DOHH2 (cell line): Measurements from ENCODE around the gene HTR7.
A peak's percentile ranks its signal among the peaks of the same experiment; 100 is the strongest.
"Not testable (repeated sequence)": the region's sequence is repeated elsewhere in the genome, so short reads cannot be mapped to it uniquely, and the experiment has no call there.

Experiments used
- H3F3A ChIP-seq: fragments of 200-600 bp; sonication (generic), shearing (Covaris generic); 2 replicates; pipeline ENCODE4 v1.6.0; 2016; ENCODE audit warnings: antibody characterized with exemption, mild to moderate bottlenecking; ENCODE audit not compliant: control insufficient read depth, insufficient read depth
- H3K27ac ChIP-seq: fragments of 200-600 bp; sonication (generic); 2 replicates; pipeline ENCODE4 v1.5.1; 2014; ENCODE audit warnings: low read depth, mild to moderate bottlenecking, low read length, moderate library complexity
- H3K27me3 ChIP-seq: fragments of 200-600 bp; sonication (generic); 2 replicates; pipeline ENCODE4 v1.6.1; 2014; ENCODE audit warnings: mild to moderate bottlenecking, low read length, mixed read lengths; ENCODE audit not compliant: control insufficient read depth
- H3K36me3 ChIP-seq: fragments of 200-600 bp; sonication (generic); 2 replicates; pipeline ENCODE4 v1.6.1; 2014; ENCODE audit warnings: mild to moderate bottlenecking, low read length, moderate library complexity, mixed read lengths; ENCODE audit not compliant: control insufficient read depth
- H3K4me1 ChIP-seq: fragments of 200-600 bp; sonication (generic); 2 replicates; pipeline ENCODE4 v1.6.1; 2014; ENCODE audit warnings: mild to moderate bottlenecking, low read length, mixed read lengths; ENCODE audit not compliant: control insufficient read depth
- H3K4me2 ChIP-seq: fragments of 200-600 bp; sonication (generic); 2 replicates; pipeline ENCODE4 v1.6.0; 2014; ENCODE audit warnings: mild to moderate bottlenecking, low read length, moderate library complexity
- H3K4me3 ChIP-seq: fragments of 200-600 bp; sonication (generic); 2 replicates; pipeline ENCODE4 v1.5.1; 2014; ENCODE audit warnings: mild to moderate bottlenecking, low read length, mixed read lengths
- H3K79me2 ChIP-seq: fragments of 200-600 bp; sonication (generic); 2 replicates; pipeline ENCODE4 v1.6.1; 2014; ENCODE audit warnings: mild to moderate bottlenecking, low read length, mixed read lengths; ENCODE audit not compliant: control insufficient read depth
- H3K9me2 ChIP-seq: fragments of 200-600 bp; sonication (generic); replicated peaks from 2 replicates; pipeline ENCODE4 v1.6.1; 2014; ENCODE audit warnings: mild to moderate bottlenecking, low read length, mixed read lengths; ENCODE audit not compliant: control insufficient read depth
- H3K9me3 ChIP-seq: fragments of 200-600 bp; sonication (generic); 2 replicates; pipeline ENCODE4 v1.6.1; 2014; ENCODE audit warnings: antibody characterized with exemption, low read length, mixed read lengths; ENCODE audit not compliant: control insufficient read depth, insufficient read depth
- H4K20me1 ChIP-seq: fragments of 200-600 bp; sonication (generic); 2 replicates; pipeline ENCODE4 v1.6.0; 2014; ENCODE audit warnings: low read depth, mild to moderate bottlenecking, antibody characterized with exemption, low read length, moderate library complexity; ENCODE audit not compliant: control insufficient read depth, insufficient read depth
- CTCF ChIP-seq: fragments of 200-600 bp; sonication (generic); IDR thresholded peaks from one replicate; pipeline ENCODE4 v1.5.1; 2014; ENCODE audit warnings: antibody characterized with exemption, mild to moderate bottlenecking, low read depth, low read length; ENCODE audit not compliant: poor library complexity, severe bottlenecking
- EZH2phosphoT487 ChIP-seq: fragments of 200-600 bp; sonication (generic); IDR thresholded peaks from 2 replicates; pipeline ENCODE4 v1.6.1; 2017; ENCODE audit warnings: borderline replicate concordance, mild to moderate bottlenecking, antibody characterized with exemption, low read length, moderate library complexity, mixed read lengths

The HTR7 gene

GRCh38 chr10:90857635-90858460, at the start of gene HTR7:
HTR7 (minus strand) TSS chr10:90858039; CDS start chr10:90857671, 368 bp downstream.
- Histone ChIP-seq H3F3A (no peaks in the 10 kb centered on the region), H3K79me2 (no peaks in the 10 kb centered on the region), H3K27me3 (peaks cover 58% of the 10 kb centered on the region), H3K9me2 (no peaks in the 10 kb centered on the region), H3K4me2 (peak within 1 kb of the TSS; percentile 64), H3K4me1 (peaks cover 7% of the 10 kb centered on the region), H4K20me1 (no peaks in the 10 kb centered on the region), H3K27ac (no peak within 1 kb of the TSS), H3K4me3 (peak within 1 kb of the TSS; percentile 54), H3K36me3 (no peaks in the 10 kb centered on the region), H3K9me3 (no peaks in the 10 kb centered on the region)
- TF ChIP-seq EZH2phosphoT487 (no peak; the same call in 1 of the 2 replicates), CTCF (peak; percentile 49)

- no peak overlapping the region for H3K4me2 ChIP-seq
- H3K27me3 ChIP-seq, result no peaks in the 10 kb centered on the region
- H3K4me1 ChIP-seq, result peaks cover under 1% of the 10 kb centered on the region
- no peaks in the 10 kb centered on the region for H3F3A ChIP-seq
- H3K4me3 ChIP-seq, result no peak overlapping the region
- TF ChIP-seq EZH2phosphoT487, result no peak
- no peak for TF ChIP-seq CTCF
- H3K9me3 ChIP-seq, result no peaks in the 10 kb centered on the region
- no peak overlapping the region for H3K27ac ChIP-seq
- H4K20me1 ChIP-seq, result no peaks in the 10 kb centered on the region
- no peaks in the 10 kb centered on the region for H3K79me2 ChIP-seq
- peaks cover 22% of the 10 kb centered on the region for H3K36me3 ChIP-seq
- H3K9me2 ChIP-seq, result no peaks in the 10 kb centered on the region
These were observed 48.8 kb upstream of the HTR7 start for GRCh38 chr10:90906596-90906995.

- H3K27me3 ChIP-seq, result no peaks in the 10 kb centered on the region
- no peaks in the 10 kb centered on the region for H3K79me2 ChIP-seq
- peaks cover 27% of the 10 kb centered on the region for H3K36me3 ChIP-seq
- H4K20me1 ChIP-seq, result no peaks in the 10 kb centered on the region
- H3K27ac ChIP-seq, result no peak overlapping the region
- no peaks in the 10 kb centered on the region for H3F3A ChIP-seq
- no peaks in the 10 kb centered on the region for H3K9me2 ChIP-seq
- no peaks in the 10 kb centered on the region for H3K9me3 ChIP-seq
- H3K4me1 ChIP-seq, result no peaks in the 10 kb centered on the region
- no peak overlapping the region for H3K4me2 ChIP-seq
- TF ChIP-seq CTCF (no peak), EZH2phosphoT487 (no peak)
- no peak overlapping the region for H3K4me3 ChIP-seq
These were observed 48.1 kb upstream of the HTR7 start for GRCh38 chr10:90905925-90906324.

GRCh38 chr10:90896916-90897315, 39.1 kb upstream of the HTR7 start:
- H3K27ac ChIP-seq, H3K9me3 ChIP-seq, H3K4me1 ChIP-seq, H3F3A ChIP-seq, H3K4me2 ChIP-seq, H3K4me3 ChIP-seq, H3K9me2 ChIP-seq, H3K79me2 ChIP-seq, H3K27me3 ChIP-seq, H4K20me1 ChIP-seq: not testable (repeated sequence)
- H3K36me3 ChIP-seq, result peaks cover 72% of the 10 kb centered on the region
